Spleen (tissue), 7 donors: ENCODE measurements around the gene ST6GALNAC4.

Experiments used
- CTCF ChIP-seq, 11 experiments: fragments of 200-600 bp in 7 of 11; fragments of 450-650 bp in 4 of 11; sonication (generic) in 4 of 11; IDR thresholded peaks in 8 of 11; conservative IDR thresholded peaks in 3 of 11; 1 replicate in 7 of 11; 2 replicates in 4 of 11; pipeline versions ENCODE4 v1.4.0 to v1.8.0; 2016 to 2021; ENCODE audit warnings: antibody characterized with exemption in 11 of 11, inconsistent platforms in 4 of 11, mild to moderate bottlenecking in 1 of 11
- POLR2A ChIP-seq, 3 donors: fragments of 450-650 bp; IDR thresholded peaks; one replicate each; pipeline ENCODE4 v1.5.1; 2017; ENCODE audit warnings: antibody characterized with exemption in 3 of 3, mild to moderate bottlenecking in 1 of 3
- POLR2AphosphoS5 ChIP-seq, 3 donors: sonication (generic); formaldehyde crosslinking; IDR thresholded peaks; one replicate each; pipeline ENCODE4 v1.5.1; 2017; ENCODE audit warnings: antibody characterized with exemption in 3 of 3
- donor health status: DM: no; HTN: no; CAD: no; lungs with moderate emphysema.
- donor health status: DM: no; HTN: no; CAD: no.
- donor health status: DM: no; HTN: no; CAD: no.

GRCh38 chr9:127929625-127929979 is 12.8 kb upstream of the ST6GALNAC4 start:
- TF ChIP-seq CTCF (IDR thresholded peaks at IDR 0.05 in 8 of 11, conservative IDR thresholded peaks at IDR 0.05 in 3 of 11) (no peak), POLR2AphosphoS5 (IDR thresholded peaks at IDR 0.05) (no peak), POLR2A (IDR thresholded peaks at IDR 0.05) (no peak)
